Measurements from ENCODE around the gene IQGAP3. TPM values are rescaled to one million over a fixed set of nuclear protein-coding genes. Genes with fewer than 3 reads are reported as not detected.

IQGAP3 gene
- total RNA-seq, 2 donors from 2014 or later = 1.0 TPM; not detected in 1

DNA sequence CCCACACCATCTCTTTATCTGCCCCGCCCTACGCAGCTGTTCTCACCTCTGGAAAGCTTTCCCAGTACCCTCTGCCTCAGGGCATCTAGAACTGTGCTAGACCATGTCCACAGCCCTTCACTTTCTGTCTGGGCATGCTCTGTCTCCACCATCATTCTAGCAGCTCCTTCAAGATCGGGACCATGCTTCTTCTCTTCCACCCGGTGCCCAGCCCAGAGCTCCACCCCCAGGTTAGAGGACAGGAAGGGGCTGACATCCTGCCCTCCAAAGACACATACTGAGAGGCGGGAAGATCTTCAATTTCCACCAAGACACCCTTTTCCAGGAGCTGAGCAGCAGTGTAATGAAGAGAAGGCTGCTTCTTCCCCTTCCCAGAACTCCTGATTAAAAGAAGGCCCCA lies 44.1 kb downstream of the IQGAP3 start:
- peaks cover 0 to 13% of the 10 kb centered on the region in 2 donors for H3K4me1 ChIP-seq
- DNase-seq (ENCODE audit: low spot score) = no peak
- H3K27me3 ChIP-seq = no peaks in the 10 kb centered on the region
- H3K36me3 ChIP-seq = no peaks in the 10 kb centered on the region
- no peak overlapping the region for H3K4me3 ChIP-seq
- H3K9me3 ChIP-seq = no peaks in the 10 kb centered on the region
- TF ChIP-seq, protein P1, sequence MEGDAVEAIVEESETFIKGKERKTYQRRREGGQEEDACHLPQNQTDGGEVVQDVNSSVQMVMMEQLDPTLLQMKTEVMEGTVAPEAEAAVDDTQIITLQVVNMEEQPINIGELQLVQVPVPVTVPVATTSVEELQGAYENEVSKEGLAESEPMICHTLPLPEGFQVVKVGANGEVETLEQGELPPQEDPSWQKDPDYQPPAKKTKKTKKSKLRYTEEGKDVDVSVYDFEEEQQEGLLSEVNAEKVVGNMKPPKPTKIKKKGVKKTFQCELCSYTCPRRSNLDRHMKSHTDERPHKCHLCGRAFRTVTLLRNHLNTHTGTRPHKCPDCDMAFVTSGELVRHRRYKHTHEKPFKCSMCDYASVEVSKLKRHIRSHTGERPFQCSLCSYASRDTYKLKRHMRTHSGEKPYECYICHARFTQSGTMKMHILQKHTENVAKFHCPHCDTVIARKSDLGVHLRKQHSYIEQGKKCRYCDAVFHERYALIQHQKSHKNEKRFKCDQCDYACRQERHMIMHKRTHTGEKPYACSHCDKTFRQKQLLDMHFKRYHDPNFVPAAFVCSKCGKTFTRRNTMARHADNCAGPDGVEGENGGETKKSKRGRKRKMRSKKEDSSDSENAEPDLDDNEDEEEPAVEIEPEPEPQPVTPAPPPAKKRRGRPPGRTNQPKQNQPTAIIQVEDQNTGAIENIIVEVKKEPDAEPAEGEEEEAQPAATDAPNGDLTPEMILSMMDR (IDR thresholded peaks at IDR 0.05) = no peak
- no peak overlapping the region for H3K27ac ChIP-seq

DNA sequence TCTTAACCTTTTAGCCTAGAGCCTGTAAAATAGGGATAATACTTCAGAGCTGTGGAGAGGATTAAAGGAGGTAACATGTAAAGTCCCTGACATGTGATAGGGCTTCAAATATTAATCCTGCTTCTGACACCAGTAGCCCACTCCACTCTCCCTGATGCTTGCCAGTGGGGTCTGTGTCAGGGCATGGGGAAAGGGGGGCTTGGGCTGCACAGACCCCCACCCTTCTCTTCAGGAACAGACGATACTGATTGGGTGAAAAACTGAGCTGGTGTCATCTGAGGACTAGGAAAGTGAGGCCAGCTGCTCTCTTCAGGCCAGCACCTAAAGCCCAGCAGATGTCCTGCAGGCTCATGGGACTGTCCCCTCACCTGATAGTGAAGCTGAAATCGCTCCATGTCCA lies 44.8 kb downstream of the IQGAP3 start:
- no peaks in the 10 kb centered on the region for H3K36me3 ChIP-seq
- no peaks in the 10 kb centered on the region for H3K27me3 ChIP-seq
- TF ChIP-seq, protein P1 (IDR thresholded peaks at IDR 0.05) = no peak
- DNase-seq (ENCODE audit: low spot score) = no peak
- peaks cover 0 to 13% of the 10 kb centered on the region in 2 donors for H3K4me1 ChIP-seq
- H3K27ac ChIP-seq = no peak overlapping the region
- no peak overlapping the region for H3K4me3 ChIP-seq
- no peaks in the 10 kb centered on the region for H3K9me3 ChIP-seq

DNA sequence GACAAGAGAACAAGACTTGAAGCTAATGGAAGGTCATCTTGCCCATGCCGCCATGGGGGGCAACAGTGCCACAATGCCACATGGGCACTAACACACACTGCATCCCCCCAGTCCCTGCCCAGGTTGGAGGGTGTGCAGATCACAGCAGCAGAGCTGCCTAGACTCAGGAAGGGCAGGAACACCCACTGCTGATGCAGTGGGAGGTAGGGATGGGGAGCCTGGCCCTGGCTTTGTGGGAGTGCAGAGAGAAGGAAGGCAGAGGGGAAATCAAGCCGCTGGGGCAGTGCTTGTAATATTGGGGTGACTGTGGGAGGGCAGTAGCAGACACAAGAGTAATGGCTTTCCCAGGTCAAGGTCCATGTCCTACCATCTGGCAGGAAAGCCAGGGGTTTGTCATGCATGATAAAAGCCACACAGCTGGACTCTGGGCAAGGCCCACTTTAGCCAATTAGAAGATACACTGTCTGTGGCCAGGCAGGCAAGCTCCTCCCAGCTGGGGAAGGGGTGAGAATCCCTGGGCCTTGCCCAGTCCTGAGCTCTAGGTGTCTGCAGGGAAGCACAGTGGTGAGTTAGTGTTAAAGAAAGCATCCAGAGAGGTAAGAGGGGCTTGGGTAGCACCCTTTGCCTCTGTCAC lies 46.4 kb downstream of the IQGAP3 start:
- DNase-seq (ENCODE audit: low spot score) = no peak
- no peak overlapping the region for H3K27ac ChIP-seq
- no peaks in the 10 kb centered on the region for H3K27me3 ChIP-seq
- no peak overlapping the region for H3K4me3 ChIP-seq
- peaks cover 0 to 13% of the 10 kb centered on the region in 2 donors for H3K4me1 ChIP-seq
- H3K9me3 ChIP-seq = no peaks in the 10 kb centered on the region
- no peaks in the 10 kb centered on the region for H3K36me3 ChIP-seq
- TF ChIP-seq, protein P1 (IDR thresholded peaks at IDR 0.05) = no peak

DNA sequence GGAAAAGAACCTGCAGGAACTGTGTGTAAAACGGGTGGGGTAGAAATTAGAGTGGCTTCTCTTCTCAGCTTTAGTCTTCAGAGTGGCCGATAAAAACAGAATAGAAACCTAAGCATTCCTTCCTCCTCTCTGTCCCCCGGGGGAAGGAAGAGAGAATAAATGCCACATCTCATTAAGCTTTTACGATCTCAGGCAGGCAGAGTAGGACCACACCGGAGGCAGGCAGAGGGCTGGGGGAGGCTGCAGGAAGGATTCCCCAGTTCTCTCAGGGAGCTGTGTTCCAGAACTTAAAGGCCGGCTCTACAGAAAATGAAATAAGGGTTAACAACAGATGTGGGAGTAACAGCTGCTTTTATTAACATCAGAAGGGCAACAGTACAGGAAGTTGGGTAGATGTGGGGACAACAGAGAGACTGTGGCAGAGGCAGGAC lies 47.3 kb downstream of the IQGAP3 start:
- H3K27ac ChIP-seq = peak overlapping the region; percentile 2 to 9
- H3K36me3 ChIP-seq = no peaks in the 10 kb centered on the region
- DNase-seq (ENCODE audit: low spot score) = no peak
- H3K9me3 ChIP-seq = no peaks in the 10 kb centered on the region
- no peaks in the 10 kb centered on the region for H3K27me3 ChIP-seq
- H3K4me1 ChIP-seq = peaks cover 0 to 13% of the 10 kb centered on the region in 2 donors
- TF ChIP-seq, protein P1 (IDR thresholded peaks at IDR 0.05) = no peak
- H3K4me3 ChIP-seq = no peak overlapping the region

DNA sequence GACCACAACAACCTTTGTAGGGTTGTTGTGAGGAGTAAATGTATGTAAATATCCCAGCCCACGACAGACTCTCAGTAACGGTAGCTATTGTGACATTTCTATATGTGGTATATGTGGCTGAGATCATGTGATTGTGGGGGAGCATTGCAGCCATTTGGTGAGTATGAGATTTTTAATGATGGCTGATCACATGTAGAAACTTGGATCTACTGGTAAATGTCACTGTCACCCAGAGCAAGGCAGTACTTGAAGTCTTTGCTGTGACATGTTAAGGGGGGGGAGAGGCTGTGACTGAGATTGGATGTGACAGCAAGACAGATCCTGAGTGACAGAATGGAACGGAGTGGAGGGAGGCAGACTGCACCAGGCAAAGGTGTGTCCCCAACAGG lies 47.9 kb downstream of the IQGAP3 start:
- H3K4me1 ChIP-seq = peaks cover 0 to 13% of the 10 kb centered on the region in 2 donors
- no peaks in the 10 kb centered on the region for H3K27me3 ChIP-seq
- H3K4me3 ChIP-seq = no peak overlapping the region
- peak overlapping the region in 1 of 2 donors; percentile 9 for H3K27ac ChIP-seq
- TF ChIP-seq, protein P1 (IDR thresholded peaks at IDR 0.05) = no peak
- no peaks in the 10 kb centered on the region for H3K36me3 ChIP-seq
- H3K9me3 ChIP-seq = no peaks in the 10 kb centered on the region
- DNase-seq (ENCODE audit: low spot score) = no peak
